ENCODE measurements around the gene OR12D1.
"Not testable (repeated sequence)": the region's sequence is repeated elsewhere in the genome, so short reads cannot be mapped to it uniquely, and the experiment has no call there.

Gene OR12D1

GRCh38 chr6:29444031-29444430 lies 29.3 kb downstream of the OR12D1 start:
- not testable (repeated sequence) for DNase-seq (ENCODE audit: low spot score in 2 of 2); H3K9me3 Mint-ChIP-seq; H3K27ac Mint-ChIP-seq; ATAC-seq; H3K4me1 Mint-ChIP-seq; H3K36me3 Mint-ChIP-seq; H3K4me3 Mint-ChIP-seq

- Mint-ChIP-seq H3K9me3 (peaks cover 4% of the 10 kb centered on the region), H3K27ac (no peak overlapping the region), H3K4me3 (no peak overlapping the region), H3K36me3 (no peaks in the 10 kb centered on the region), H3K4me1 (no peaks in the 10 kb centered on the region)
- DNase-seq (ENCODE audit: low spot score in 2 of 2): no peak
- ATAC-seq: no peak
These were observed 32.9 kb downstream of the OR12D1 start for GRCh38 chr6:29447670-29448069.

- no peaks in the 10 kb centered on the region for H3K36me3 Mint-ChIP-seq
- DNase-seq (ENCODE audit: low spot score in 2 of 2) (no peak), ATAC-seq (no peak)
- H3K27ac Mint-ChIP-seq: no peak overlapping the region
- no peak overlapping the region for H3K4me3 Mint-ChIP-seq
- no peaks in the 10 kb centered on the region for H3K4me1 Mint-ChIP-seq
- peaks cover 4% of the 10 kb centered on the region for H3K9me3 Mint-ChIP-seq
These were observed 36.9 kb downstream of the OR12D1 start for GRCh38 chr6:29451471-29452193.

GRCh38 chr6:29456971-29457370 lies 42.2 kb downstream of the OR12D1 start, which contains the start of the genes OR11A1 and OR2H1:
Gene OR11A1 (minus strand): TSS chr6:29457071. CDS start chr6:29427641, 29,430 bp downstream.
Gene OR2H1 (plus strand): TSS chr6:29457155. CDS start chr6:29461770, 4,615 bp downstream.
- Mint-ChIP-seq H3K9me3 (no peaks in the 10 kb centered on the region), H3K4me1 (no peaks in the 10 kb centered on the region), H3K36me3 (no peaks in the 10 kb centered on the region), H3K4me3 (no peak within 1 kb of the TSS), H3K27ac (no peak within 1 kb of the TSS)
- DNase-seq (ENCODE audit: low spot score in 2 of 2) (no peak), ATAC-seq (no peak)

- Mint-ChIP-seq H3K36me3 (no peaks in the 10 kb centered on the region), H3K4me3 (no peak overlapping the region), H3K4me1 (no peaks in the 10 kb centered on the region), H3K27ac (no peak overlapping the region), H3K9me3 (no peaks in the 10 kb centered on the region)
- DNase-seq (ENCODE audit: low spot score in 2 of 2) (no peak), ATAC-seq (no peak)
These were observed 46.5 kb downstream of the OR12D1 start for GRCh38 chr6:29461021-29461814.

GRCh38 chr6:29462022-29462421 lies 47.3 kb downstream of the OR12D1 start:
- Mint-ChIP-seq H3K9me3 (no peaks in the 10 kb centered on the region), H3K27ac (no peak overlapping the region), H3K4me1 (no peaks in the 10 kb centered on the region), H3K4me3 (no peak overlapping the region), H3K36me3 (no peaks in the 10 kb centered on the region)
- no peak for DNase-seq (ENCODE audit: low spot score in 2 of 2)
- no peak for ATAC-seq

GRCh38 chr6:29465279-29465678 lies 50.6 kb downstream of the OR12D1 start:
- no peak overlapping the region for H3K4me3 Mint-ChIP-seq
- no peak overlapping the region for H3K27ac Mint-ChIP-seq
- no peaks in the 10 kb centered on the region for H3K36me3 Mint-ChIP-seq
- no peaks in the 10 kb centered on the region for H3K4me1 Mint-ChIP-seq
- no peaks in the 10 kb centered on the region for H3K9me3 Mint-ChIP-seq
- DNase-seq (ENCODE audit: low spot score in 2 of 2) (no peak), ATAC-seq (no peak)

- ATAC-seq: no peak
- Mint-ChIP-seq H3K9me3 (no peaks in the 10 kb centered on the region), H3K4me3 (no peak overlapping the region), H3K36me3 (no peaks in the 10 kb centered on the region), H3K4me1 (no peaks in the 10 kb centered on the region), H3K27ac (no peak overlapping the region)
- no peak for DNase-seq (ENCODE audit: low spot score in 2 of 2)
These were observed 51.1 kb downstream of the OR12D1 start for GRCh38 chr6:29465801-29466200.

- Mint-ChIP-seq H3K4me1 (no peaks in the 10 kb centered on the region), H3K27ac (no peak overlapping the region), H3K4me3 (no peak overlapping the region), H3K36me3 (no peaks in the 10 kb centered on the region), H3K9me3 (no peaks in the 10 kb centered on the region)
- DNase-seq (ENCODE audit: low spot score in 2 of 2) (no peak), ATAC-seq (no peak)
These were observed 51.5 kb downstream of the OR12D1 start for GRCh38 chr6:29466241-29466640.
